ENCODE measurements around the gene UBE2J1. TPM values are rescaled to one million over a fixed set of nuclear protein-coding genes. Genes with fewer than 3 reads are reported as not detected.
"Not testable (repeated sequence)": the region's sequence is repeated elsewhere in the genome, so short reads cannot be mapped to it uniquely, and the experiment has no call there.

The UBE2J1 gene
- total RNA-seq, 1 donor from 2014 or later = 31.5 TPM

DNA sequence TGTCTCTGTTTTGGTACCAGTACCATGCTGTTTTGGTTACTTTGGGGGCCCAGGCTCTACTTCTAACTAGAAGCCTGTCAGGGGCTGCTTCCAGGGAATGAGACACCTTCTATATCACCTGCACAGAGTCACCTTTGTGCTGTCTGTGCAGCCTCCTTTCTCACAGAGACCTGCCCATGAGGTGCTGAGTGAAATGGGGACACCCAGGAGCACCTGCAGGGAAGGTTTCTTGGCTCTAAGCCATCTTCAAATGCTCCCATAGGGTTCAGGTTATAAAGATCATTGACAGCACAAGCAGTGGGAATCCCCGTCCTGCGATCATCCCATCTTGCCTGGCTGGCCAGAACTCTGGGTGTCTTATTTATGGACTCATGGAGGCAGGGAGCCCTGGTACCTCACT lies 56.5 kb downstream of the UBE2J1 start:
- Mint-ChIP-seq H3K9me3 (ENCODE audit: unreplicated experiment) (peaks cover 4% of the 10 kb centered on the region), H3K36me3 (ENCODE audit: unreplicated experiment) (peaks cover under 1% of the 10 kb centered on the region), H3K27ac (ENCODE audit: unreplicated experiment) (no peak overlapping the region)

DNA sequence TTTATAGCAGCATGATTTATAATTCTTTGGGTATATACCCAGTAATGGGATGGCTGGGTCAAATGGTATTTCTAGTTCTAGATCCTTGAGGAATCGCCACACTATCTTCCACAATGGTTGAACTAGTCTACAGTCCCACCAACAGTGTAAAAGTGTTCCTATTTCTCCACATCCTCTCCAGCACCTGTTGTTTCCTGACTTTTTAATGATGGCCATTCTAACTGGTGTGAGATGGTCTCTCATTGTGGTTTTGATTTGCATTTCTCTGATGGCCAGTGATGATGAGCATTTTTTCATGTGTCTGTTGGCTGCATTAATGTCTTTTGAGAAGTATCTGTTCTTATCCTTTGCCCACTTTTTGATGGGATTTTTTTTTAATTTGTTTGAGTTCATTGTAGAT lies 57.4 kb downstream of the UBE2J1 start:
- not testable (repeated sequence) for H3K36me3 Mint-ChIP-seq (ENCODE audit: unreplicated experiment); DNase-seq; H3K27ac Mint-ChIP-seq (ENCODE audit: unreplicated experiment); H3K4me1 Mint-ChIP-seq (ENCODE audit: low read depth, unreplicated experiment); H3K9me3 Mint-ChIP-seq (ENCODE audit: unreplicated experiment); H3K4me3 Mint-ChIP-seq (ENCODE audit: unreplicated experiment); H3K27me3 Mint-ChIP-seq (ENCODE audit: unreplicated experiment)

More for the DNA sequence above, 56.5 kb downstream of the UBE2J1 start:
- DNase-seq = no peak
- peaks cover 3% of the 10 kb centered on the region for H3K27me3 Mint-ChIP-seq (ENCODE audit: unreplicated experiment)
- peaks cover 7% of the 10 kb centered on the region for H3K4me1 Mint-ChIP-seq (ENCODE audit: low read depth, unreplicated experiment)
- TF ChIP-seq, protein P1, sequence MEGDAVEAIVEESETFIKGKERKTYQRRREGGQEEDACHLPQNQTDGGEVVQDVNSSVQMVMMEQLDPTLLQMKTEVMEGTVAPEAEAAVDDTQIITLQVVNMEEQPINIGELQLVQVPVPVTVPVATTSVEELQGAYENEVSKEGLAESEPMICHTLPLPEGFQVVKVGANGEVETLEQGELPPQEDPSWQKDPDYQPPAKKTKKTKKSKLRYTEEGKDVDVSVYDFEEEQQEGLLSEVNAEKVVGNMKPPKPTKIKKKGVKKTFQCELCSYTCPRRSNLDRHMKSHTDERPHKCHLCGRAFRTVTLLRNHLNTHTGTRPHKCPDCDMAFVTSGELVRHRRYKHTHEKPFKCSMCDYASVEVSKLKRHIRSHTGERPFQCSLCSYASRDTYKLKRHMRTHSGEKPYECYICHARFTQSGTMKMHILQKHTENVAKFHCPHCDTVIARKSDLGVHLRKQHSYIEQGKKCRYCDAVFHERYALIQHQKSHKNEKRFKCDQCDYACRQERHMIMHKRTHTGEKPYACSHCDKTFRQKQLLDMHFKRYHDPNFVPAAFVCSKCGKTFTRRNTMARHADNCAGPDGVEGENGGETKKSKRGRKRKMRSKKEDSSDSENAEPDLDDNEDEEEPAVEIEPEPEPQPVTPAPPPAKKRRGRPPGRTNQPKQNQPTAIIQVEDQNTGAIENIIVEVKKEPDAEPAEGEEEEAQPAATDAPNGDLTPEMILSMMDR (IDR thresholded peaks at IDR 0.05; ENCODE audit: partially characterized antibody, unreplicated experiment) = no peak
- no peak overlapping the region for H3K4me3 Mint-ChIP-seq (ENCODE audit: unreplicated experiment)

DNA sequence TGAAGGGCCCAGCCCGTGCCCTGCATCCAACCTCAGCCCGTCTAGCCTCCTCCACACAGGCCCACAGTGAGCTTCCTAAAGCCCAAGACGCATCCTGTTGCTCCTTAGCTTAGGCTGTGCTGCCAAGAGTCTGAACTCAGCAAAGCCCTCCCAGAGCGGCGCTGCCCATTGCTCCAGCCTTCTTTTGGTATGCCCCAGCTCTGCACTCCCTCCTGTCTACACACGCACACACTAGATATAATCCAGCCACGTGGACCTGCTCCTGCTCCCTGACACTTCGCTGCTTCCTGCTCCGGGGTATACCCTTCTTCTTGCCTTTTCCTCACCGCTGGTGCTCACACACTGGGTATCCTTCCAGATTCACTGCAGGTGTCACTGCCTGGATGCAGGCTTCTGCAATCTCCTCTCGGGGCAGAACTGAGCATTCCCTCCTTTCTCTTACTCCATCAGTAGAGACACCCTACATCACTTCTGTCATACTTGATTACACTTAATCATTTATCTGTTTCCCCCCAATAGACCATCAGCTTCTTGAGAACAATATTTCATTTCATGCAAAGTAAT lies 61.2 kb downstream of the UBE2J1 start:
- peak overlapping the region; percentile 44 for H3K4me3 Mint-ChIP-seq (ENCODE audit: unreplicated experiment)
- peaks cover 4% of the 10 kb centered on the region for H3K36me3 Mint-ChIP-seq (ENCODE audit: unreplicated experiment)
- H3K4me1 Mint-ChIP-seq (ENCODE audit: low read depth, unreplicated experiment) = peaks cover 16% of the 10 kb centered on the region
- peaks cover 7% of the 10 kb centered on the region for H3K9me3 Mint-ChIP-seq (ENCODE audit: unreplicated experiment)
- H3K27me3 Mint-ChIP-seq (ENCODE audit: unreplicated experiment) = no peaks in the 10 kb centered on the region
- no peak overlapping the region for H3K27ac Mint-ChIP-seq (ENCODE audit: unreplicated experiment)
- DNase-seq = no peak
- TF ChIP-seq, protein P1 (IDR thresholded peaks at IDR 0.05; ENCODE audit: partially characterized antibody, unreplicated experiment) = no peak

DNA sequence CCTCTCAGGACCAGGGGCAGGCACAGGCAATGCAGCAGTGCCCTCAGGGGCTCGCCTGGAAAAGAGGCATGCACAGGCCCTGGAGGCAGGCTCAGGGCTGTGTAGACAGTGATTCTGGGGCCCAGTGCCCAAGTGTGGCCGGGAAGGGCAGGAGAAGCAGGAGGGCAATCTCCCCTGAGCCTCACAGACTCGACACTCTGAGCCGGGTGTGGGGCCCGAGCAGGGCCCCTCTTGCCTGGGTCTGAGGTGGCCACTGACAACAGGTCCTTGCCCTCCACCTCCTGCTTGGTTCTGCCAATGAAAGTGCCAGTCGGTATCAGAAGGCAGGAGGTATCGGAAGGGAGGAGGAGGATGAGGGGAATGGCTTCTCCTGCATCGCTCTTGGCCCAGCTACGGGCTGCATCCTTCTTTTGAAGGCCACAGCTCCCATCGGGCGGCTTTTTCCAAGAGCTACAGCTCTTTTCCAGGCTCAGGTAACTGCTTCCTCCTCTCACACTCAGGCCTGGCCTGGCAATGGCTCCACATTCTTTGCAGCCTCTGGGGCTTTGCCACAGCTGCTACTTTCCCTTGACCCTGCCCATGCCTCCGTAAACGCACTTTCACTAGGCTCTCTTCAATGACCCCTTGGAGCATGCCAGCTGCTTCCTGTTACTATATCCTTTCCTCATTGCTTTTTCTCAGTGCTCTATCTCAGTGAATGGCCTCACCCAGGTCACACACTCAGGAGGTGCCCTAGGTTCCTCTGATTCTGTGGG lies 61.9 kb downstream of the UBE2J1 start:
- peaks cover 4% of the 10 kb centered on the region for H3K36me3 Mint-ChIP-seq (ENCODE audit: unreplicated experiment)
- TF ChIP-seq, protein P1 (IDR thresholded peaks at IDR 0.05; ENCODE audit: partially characterized antibody, unreplicated experiment) = no peak
- no peak for DNase-seq
- H3K4me1 Mint-ChIP-seq (ENCODE audit: low read depth, unreplicated experiment) = peaks cover 16% of the 10 kb centered on the region
- peaks cover 7% of the 10 kb centered on the region for H3K9me3 Mint-ChIP-seq (ENCODE audit: unreplicated experiment)
- H3K4me3 Mint-ChIP-seq (ENCODE audit: unreplicated experiment) = peak overlapping the region; percentile 44
- H3K27me3 Mint-ChIP-seq (ENCODE audit: unreplicated experiment) = no peaks in the 10 kb centered on the region
- no peak overlapping the region for H3K27ac Mint-ChIP-seq (ENCODE audit: unreplicated experiment)

DNA sequence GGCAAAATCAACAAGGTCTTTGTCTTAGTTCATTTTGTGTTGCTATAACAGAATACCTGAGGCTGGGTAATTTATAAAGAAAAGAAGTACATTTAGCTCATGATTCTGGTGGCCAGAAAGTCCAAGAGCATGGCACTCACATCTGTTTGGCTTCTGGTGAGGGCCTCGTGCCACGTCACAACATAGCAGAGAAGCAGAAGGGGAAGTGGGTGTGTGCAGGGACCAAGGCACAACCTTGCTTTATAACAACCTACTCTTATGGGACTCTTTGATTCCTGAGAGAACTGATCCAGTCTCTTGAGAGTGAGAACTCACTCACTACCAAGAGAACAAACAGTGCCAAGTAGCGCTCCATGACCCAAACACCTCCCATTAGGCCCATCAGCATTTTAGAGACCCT lies 62.8 kb downstream of the UBE2J1 start:
- no peak for DNase-seq
- TF ChIP-seq, protein P1 (IDR thresholded peaks at IDR 0.05; ENCODE audit: partially characterized antibody, unreplicated experiment) = no peak
- no peak overlapping the region for H3K27ac Mint-ChIP-seq (ENCODE audit: unreplicated experiment)
- H3K36me3 Mint-ChIP-seq (ENCODE audit: unreplicated experiment) = peaks cover 4% of the 10 kb centered on the region
- peaks cover 5% of the 10 kb centered on the region for H3K9me3 Mint-ChIP-seq (ENCODE audit: unreplicated experiment)
- H3K27me3 Mint-ChIP-seq (ENCODE audit: unreplicated experiment) = no peaks in the 10 kb centered on the region
- peaks cover 16% of the 10 kb centered on the region for H3K4me1 Mint-ChIP-seq (ENCODE audit: low read depth, unreplicated experiment)
- H3K4me3 Mint-ChIP-seq (ENCODE audit: unreplicated experiment) = no peak overlapping the region
